ENCODE measurements around the gene TBC1D30. TPM values are rescaled to one million over a fixed set of nuclear protein-coding genes. Genes with fewer than 3 reads are reported as not detected.

Gene TBC1D30
- total RNA-seq, 1 donor from 2014 or later: 0.52 TPM

DNA sequence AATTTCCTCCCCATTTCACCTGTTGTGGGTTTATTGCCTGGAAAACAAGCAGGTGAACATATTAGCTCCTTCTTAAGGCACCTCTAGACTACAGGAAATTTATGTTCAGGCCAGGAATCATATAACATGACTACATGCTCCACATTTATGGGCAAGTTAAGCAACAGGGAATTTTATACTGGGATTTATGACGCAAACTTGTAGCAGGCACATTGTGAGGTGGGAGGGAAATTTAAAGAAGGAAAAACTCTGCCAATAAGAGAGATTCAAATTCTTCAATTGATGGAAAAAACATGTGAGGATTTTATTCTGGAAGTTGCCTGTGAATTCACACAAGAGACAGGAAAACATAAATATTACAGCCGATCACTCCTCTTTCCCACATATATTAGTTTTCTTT, 93.9 kb downstream of the TBC1D30 start:
- Histone ChIP-seq H3K27ac (ENCODE audit: low read depth, low read length) (no peak overlapping the region), H3K36me3 (ENCODE audit: control insufficient read depth in 3 of 3, insufficient read depth in 3 of 3, low read length in 3 of 3) (no peaks in the 10 kb centered on the region), H3K4me1 (ENCODE audit: control insufficient read depth in 3 of 3, insufficient read depth in 3 of 3, low read length in 3 of 3) (no peaks in the 10 kb centered on the region), H3K9ac (ENCODE audit: low read depth in 1 of 3, low read length in 3 of 3) (no peak overlapping the region), H3K4me3 (ENCODE audit: low read length in 3 of 3) (no peak overlapping the region), H3K27me3 (ENCODE audit: control insufficient read depth in 3 of 3, insufficient read depth in 3 of 3, low read length in 3 of 3) (no peaks in the 10 kb centered on the region), H3K9me3 (ENCODE audit: control insufficient read depth in 3 of 3, low read length in 3 of 3) (no peaks in the 10 kb centered on the region)

- no peak overlapping the region for H3K27ac ChIP-seq (ENCODE audit: low read depth, low read length)
These were observed 94.4 kb downstream of the TBC1D30 start for GRCh38 chr12:64918801-64919200.

GRCh38 chr12:64922853-64923252, 98.4 kb downstream of the TBC1D30 start:
- Histone ChIP-seq H3K4me3 (ENCODE audit: low read length in 3 of 3) (no peak overlapping the region), H3K36me3 (ENCODE audit: control insufficient read depth in 3 of 3, insufficient read depth in 3 of 3, low read length in 3 of 3) (no peaks in the 10 kb centered on the region), H3K4me1 (ENCODE audit: control insufficient read depth in 3 of 3, insufficient read depth in 3 of 3, low read length in 3 of 3) (no peaks in the 10 kb centered on the region), H3K27me3 (ENCODE audit: control insufficient read depth in 3 of 3, insufficient read depth in 3 of 3, low read length in 3 of 3) (no peaks in the 10 kb centered on the region), H3K9ac (ENCODE audit: low read depth in 1 of 3, low read length in 3 of 3) (no peak overlapping the region), H3K27ac (ENCODE audit: low read depth, low read length) (no peak overlapping the region), H3K9me3 (ENCODE audit: control insufficient read depth in 3 of 3, low read length in 3 of 3) (no peaks in the 10 kb centered on the region)

More at GRCh38 chr12:64918801-64919200, 94.4 kb downstream of the TBC1D30 start:
- Histone ChIP-seq H3K9ac (ENCODE audit: low read depth in 1 of 3, low read length in 3 of 3) (no peak overlapping the region), H3K4me1 (ENCODE audit: control insufficient read depth in 3 of 3, insufficient read depth in 3 of 3, low read length in 3 of 3) (no peaks in the 10 kb centered on the region), H3K9me3 (ENCODE audit: control insufficient read depth in 3 of 3, low read length in 3 of 3) (no peaks in the 10 kb centered on the region), H3K27me3 (ENCODE audit: control insufficient read depth in 3 of 3, insufficient read depth in 3 of 3, low read length in 3 of 3) (no peaks in the 10 kb centered on the region), H3K4me3 (ENCODE audit: low read length in 3 of 3) (no peak overlapping the region), H3K36me3 (ENCODE audit: control insufficient read depth in 3 of 3, insufficient read depth in 3 of 3, low read length in 3 of 3) (no peaks in the 10 kb centered on the region)

DNA sequence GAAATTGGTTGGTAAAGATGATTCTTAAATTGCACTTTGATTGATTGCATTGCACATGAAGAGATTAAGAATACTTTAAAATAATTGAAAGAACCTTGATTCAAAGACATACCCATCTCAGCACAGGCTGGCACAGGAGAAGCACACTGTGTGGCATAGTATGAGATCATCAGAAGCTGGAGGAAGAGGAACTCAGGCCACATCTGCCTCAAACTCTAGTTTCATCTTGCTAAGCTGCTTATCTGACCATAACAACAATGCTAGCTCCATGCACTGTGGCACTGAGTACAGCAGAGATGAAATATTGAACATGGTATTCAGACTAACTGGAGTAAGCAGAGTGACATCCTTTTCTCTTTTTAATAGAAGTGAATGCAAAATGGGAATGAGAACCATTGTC, 99.1 kb downstream of the TBC1D30 start:
- H3K4me3 ChIP-seq (ENCODE audit: low read length in 3 of 3): no peak overlapping the region
- H3K4me1 ChIP-seq (ENCODE audit: control insufficient read depth in 3 of 3, insufficient read depth in 3 of 3, low read length in 3 of 3): no peaks in the 10 kb centered on the region
- no peaks in the 10 kb centered on the region for H3K27me3 ChIP-seq (ENCODE audit: control insufficient read depth in 3 of 3, insufficient read depth in 3 of 3, low read length in 3 of 3)
- H3K9ac ChIP-seq (ENCODE audit: low read depth in 1 of 3, low read length in 3 of 3): no peak overlapping the region
- H3K36me3 ChIP-seq (ENCODE audit: control insufficient read depth in 3 of 3, insufficient read depth in 3 of 3, low read length in 3 of 3): no peaks in the 10 kb centered on the region
- no peak overlapping the region for H3K27ac ChIP-seq (ENCODE audit: low read depth, low read length)
- no peaks in the 10 kb centered on the region for H3K9me3 ChIP-seq (ENCODE audit: control insufficient read depth in 3 of 3, low read length in 3 of 3)

Other genes starting within 250 kb of the TBC1D30 start
- gene RASSF3, start 214.2 kb upstream of the TBC1D30 start, total RNA-seq: 31.8 TPM
- 88.2 TPM for gene GNS, start 65.2 kb upstream of the TBC1D30 start, total RNA-seq

Measured in skeletal muscle tissue (tissue), 4 donors.